Glutamatergic neuron (in vitro differentiated cells): ENCODE results near the gene ZNF12. TPM values are rescaled to one million over a fixed set of nuclear protein-coding genes. Genes with fewer than 3 reads are reported as not detected.

Experiments
- DNase-seq: peaks from one replicate; pipeline ENCODE4 v3.0.0; 2022
- H3K27ac Mint-ChIP-seq: one replicate; pipeline ENCODE4 v1.8.0; 2020; ENCODE audit warnings: mild to moderate bottlenecking, mixed read lengths, inconsistent platforms; ENCODE audit not compliant: unreplicated experiment
- H3K27me3 Mint-ChIP-seq: one replicate; pipeline ENCODE4 v1.8.0; 2020; ENCODE audit warnings: mild to moderate bottlenecking, moderate library complexity, mixed read lengths, inconsistent platforms; ENCODE audit not compliant: unreplicated experiment
- H3K36me3 Mint-ChIP-seq: one replicate; pipeline ENCODE4 v1.8.0; 2020; ENCODE audit warnings: mild to moderate bottlenecking, mixed read lengths, inconsistent platforms; ENCODE audit not compliant: unreplicated experiment
- H3K4me1 Mint-ChIP-seq: one replicate; pipeline ENCODE4 v1.8.0; 2020; ENCODE audit warnings: mild to moderate bottlenecking, low read depth, mixed read lengths, inconsistent platforms; ENCODE audit not compliant: unreplicated experiment
- H3K4me3 Mint-ChIP-seq: one replicate; pipeline ENCODE4 v1.8.0; 2020; ENCODE audit warnings: mild to moderate bottlenecking, mixed read lengths, inconsistent platforms; ENCODE audit not compliant: unreplicated experiment
- H3K9me3 Mint-ChIP-seq: one replicate; pipeline ENCODE4 v1.8.0; 2020; ENCODE audit warnings: mild to moderate bottlenecking, moderate library complexity, mixed read lengths, inconsistent platforms; ENCODE audit not compliant: unreplicated experiment
- CTCF ChIP-seq: fragments of 200-600 bp; sonication (generic); IDR thresholded peaks from one replicate; pipeline ENCODE4 v1.5.0; 2021; ENCODE audit not compliant: partially characterized antibody, unreplicated experiment
- total RNA-seq: library from RNA; stranded (reverse); fragmentation: NEBNext Ultra II Directional; extraction: Animal tissue kit (Norgen Biotek cat#: 25700); gene quantifications from one replicate; pipeline ENCODE4 v1.2.1, GENCODE V29; 2021; ENCODE audit not compliant: unreplicated experiment

The ZNF12 gene
- total RNA-seq, 1 donor from 2014 or later, result 19.6 TPM

- peaks cover 16% of the 10 kb centered on the region for H3K9me3 Mint-ChIP-seq
- H3K36me3 Mint-ChIP-seq, result peaks cover 13% of the 10 kb centered on the region
- no peaks in the 10 kb centered on the region for H3K4me1 Mint-ChIP-seq
- TF ChIP-seq CTCF, result no peak
- no peak for DNase-seq
- no peak overlapping the region for H3K4me3 Mint-ChIP-seq
- H3K27ac Mint-ChIP-seq, result no peak overlapping the region
- peaks cover 7% of the 10 kb centered on the region for H3K27me3 Mint-ChIP-seq
Observed at GRCh38 chr7:6655636-6656385, 50.9 kb downstream of the ZNF12 start.

GRCh38 chr7:6654842-6655610 lies 51.7 kb downstream of the ZNF12 start:
- Mint-ChIP-seq H3K4me1 (no peaks in the 10 kb centered on the region), H3K27me3 (peaks cover 8% of the 10 kb centered on the region), H3K4me3 (no peak overlapping the region), H3K27ac (no peak overlapping the region), H3K9me3 (peaks cover 21% of the 10 kb centered on the region), H3K36me3 (peaks cover 16% of the 10 kb centered on the region)
- no peak for DNase-seq
- no peak for TF ChIP-seq CTCF

GRCh38 chr7:6654113-6654841 lies 52.5 kb downstream of the ZNF12 start:
- Mint-ChIP-seq H3K4me1 (no peaks in the 10 kb centered on the region), H3K4me3 (no peak overlapping the region), H3K27ac (no peak overlapping the region), H3K36me3 (peaks cover 16% of the 10 kb centered on the region), H3K9me3 (peaks cover 21% of the 10 kb centered on the region), H3K27me3 (peaks cover 8% of the 10 kb centered on the region)
- no peak for DNase-seq
- no peak for TF ChIP-seq CTCF

GRCh38 chr7:6653071-6654003 lies 53.4 kb downstream of the ZNF12 start:
- no peak for DNase-seq

More at GRCh38 chr7:6653071-6654003, 53.4 kb downstream of the ZNF12 start:
- no peak overlapping the region for H3K4me3 Mint-ChIP-seq
- peaks cover 8% of the 10 kb centered on the region for H3K27me3 Mint-ChIP-seq
- no peak for TF ChIP-seq CTCF
- H3K27ac Mint-ChIP-seq, result no peak overlapping the region
- peaks cover 19% of the 10 kb centered on the region for H3K9me3 Mint-ChIP-seq
- peaks cover 16% of the 10 kb centered on the region for H3K36me3 Mint-ChIP-seq
- H3K4me1 Mint-ChIP-seq, result no peaks in the 10 kb centered on the region
